Liver (tissue), 2 donors: ENCODE data around the gene PERCC1.

Source experiments
- CTCF ChIP-seq: fragments of 150-350 bp; IDR thresholded peaks from 2 replicates; pipeline ENCODE4 v1.5.1; 2017; ENCODE audit warnings: improper control_type of control experiment, low read depth, low read length; ENCODE audit not compliant: missing input control
- MAX ChIP-seq: IDR thresholded peaks from 2 replicates; pipeline ENCODE4 v1.6.1; 2016; ENCODE audit warnings: antibody characterized with exemption
- donor health status: healthy.

GRCh38 chr16:1465567-1465915 is 34.7 kb downstream of the PERCC1 start:
- TF ChIP-seq MAX (no peak), CTCF (no peak)
